Ectodermal cell (in vitro differentiated cells): ENCODE data around the gene S100A6.

ENCODE experiments used
- H3K27ac ChIP-seq: 2 replicates; pipeline ENCODE4 v1.7.0; 2013; ENCODE audit warnings: mild to moderate bottlenecking, low read depth, low read length; ENCODE audit not compliant: insufficient read depth, poor library complexity, severe bottlenecking
- H3K27me3 ChIP-seq: 2 replicates; pipeline ENCODE4 v1.7.0; 2013; ENCODE audit warnings: mild to moderate bottlenecking, low read length; ENCODE audit not compliant: insufficient read depth, control insufficient read depth, poor library complexity, severe bottlenecking
- H3K36me3 ChIP-seq: one replicate; pipeline ENCODE4 v1.7.0; 2013; ENCODE audit warnings: low read length; ENCODE audit not compliant: control insufficient read depth, insufficient read depth
- H3K4me1 ChIP-seq: one replicate; pipeline ENCODE4 v1.7.0; 2013; ENCODE audit warnings: low read length; ENCODE audit not compliant: control insufficient read depth, insufficient read depth
- H3K4me3 ChIP-seq: 2 replicates; pipeline ENCODE4 v1.7.0; 2013; ENCODE audit warnings: low read depth, low read length, control low read depth; ENCODE audit not compliant: insufficient read depth
- H3K9me3 ChIP-seq: 2 replicates; pipeline ENCODE4 v1.7.0; 2013; ENCODE audit warnings: mild to moderate bottlenecking, low read length, moderate library complexity; ENCODE audit not compliant: control insufficient read depth
- WGBS, 2 experiments: methylation state at CpG; one replicate each; pipeline ENCODE4 v1.1.7; 2013; ENCODE audit warnings: missing lambda C conversion rate in 2 of 2; 5-methylcytosine and 5-hydroxymethylcytosine counted together

S100A6 gene

GRCh38 chr1:153519242-153519641 lies 16.5 kb downstream of the S100A6 start:
- WGBS, 2 experiments = 89 to 90% methylated on average over 3 of the region's 3 CpGs
- no peaks in the 10 kb centered on the region for H3K4me1 ChIP-seq
- no peak overlapping the region for H3K4me3 ChIP-seq
- no peaks in the 10 kb centered on the region for H3K9me3 ChIP-seq
- H3K27ac ChIP-seq = no peak overlapping the region
- no peaks in the 10 kb centered on the region for H3K36me3 ChIP-seq
- H3K27me3 ChIP-seq = no peaks in the 10 kb centered on the region

GRCh38 chr1:153515504-153516394 lies 20.0 kb downstream of the S100A6 start:
- H3K9me3 ChIP-seq = no peaks in the 10 kb centered on the region
- H3K27ac ChIP-seq = no peak overlapping the region
- H3K27me3 ChIP-seq = no peaks in the 10 kb centered on the region
- H3K4me3 ChIP-seq = no peak overlapping the region
- no peaks in the 10 kb centered on the region for H3K4me1 ChIP-seq
- WGBS, 2 experiments = 65 to 69% methylated on average over 8 of the region's 8 CpGs
- no peaks in the 10 kb centered on the region for H3K36me3 ChIP-seq

- H3K36me3 ChIP-seq = no peaks in the 10 kb centered on the region
- WGBS, 2 experiments = 90 to 91% methylated on average over 7 of the region's 7 CpGs
- H3K9me3 ChIP-seq = no peaks in the 10 kb centered on the region
- no peak overlapping the region for H3K27ac ChIP-seq
- no peaks in the 10 kb centered on the region for H3K27me3 ChIP-seq
- H3K4me3 ChIP-seq = no peak overlapping the region
- no peaks in the 10 kb centered on the region for H3K4me1 ChIP-seq
Measured at GRCh38 chr1:153513666-153514065, 22.1 kb downstream of the S100A6 start.

- no peaks in the 10 kb centered on the region for H3K36me3 ChIP-seq
- no peaks in the 10 kb centered on the region for H3K9me3 ChIP-seq
- no peak overlapping the region for H3K27ac ChIP-seq
- H3K4me1 ChIP-seq = no peaks in the 10 kb centered on the region
- 85 to 94% methylated on average over 3 of the region's 3 CpGs for WGBS, 2 experiments
- H3K27me3 ChIP-seq = no peaks in the 10 kb centered on the region
- H3K4me3 ChIP-seq = no peak overlapping the region
Measured at GRCh38 chr1:153513023-153513422, 22.8 kb downstream of the S100A6 start.

- Histone ChIP-seq H3K36me3 (no peaks in the 10 kb centered on the region), H3K9me3 (no peaks in the 10 kb centered on the region), H3K4me1 (no peaks in the 10 kb centered on the region), H3K27me3 (no peaks in the 10 kb centered on the region), H3K4me3 (no peak overlapping the region), H3K27ac (no peak overlapping the region)
- 2 to 4% methylated on average over 7 of the region's 7 CpGs for WGBS, 2 experiments
Measured at GRCh38 chr1:153510984-153511410, 24.8 kb downstream of the S100A6 start.

- WGBS, 2 experiments = 64 to 73% methylated on average over 4 of the region's 4 CpGs
- H3K4me3 ChIP-seq = no peak overlapping the region
- no peaks in the 10 kb centered on the region for H3K4me1 ChIP-seq
- H3K9me3 ChIP-seq = no peaks in the 10 kb centered on the region
- H3K27me3 ChIP-seq = no peaks in the 10 kb centered on the region
- H3K27ac ChIP-seq = no peak overlapping the region
- no peaks in the 10 kb centered on the region for H3K36me3 ChIP-seq
Measured at GRCh38 chr1:153509729-153510354, 25.9 kb downstream of the S100A6 start.

GRCh38 chr1:153509036-153509435 lies 26.8 kb downstream of the S100A6 start:
- H3K9me3 ChIP-seq = no peaks in the 10 kb centered on the region
- H3K36me3 ChIP-seq = no peaks in the 10 kb centered on the region
- no peak overlapping the region for H3K27ac ChIP-seq
- 89 to 91% methylated on average over 3 of the region's 3 CpGs for WGBS, 2 experiments
- no peak overlapping the region for H3K4me3 ChIP-seq
- H3K27me3 ChIP-seq = no peaks in the 10 kb centered on the region
- no peaks in the 10 kb centered on the region for H3K4me1 ChIP-seq

- WGBS, 2 experiments = 89 to 94% methylated on average over 11 of the region's 11 CpGs
Measured at GRCh38 chr1:153507926-153508583, 27.7 kb downstream of the S100A6 start.

GRCh38 chr1:153506831-153507413 lies 28.9 kb downstream of the S100A6 start:
- Histone ChIP-seq H3K36me3 (no peaks in the 10 kb centered on the region), H3K27me3 (no peaks in the 10 kb centered on the region), H3K27ac (no peak overlapping the region), H3K4me1 (no peaks in the 10 kb centered on the region), H3K9me3 (no peaks in the 10 kb centered on the region), H3K4me3 (no peak overlapping the region)
- WGBS, 2 experiments = 79% methylated on average over 7 of the region's 7 CpGs

More at GRCh38 chr1:153507926-153508583, 27.7 kb downstream of the S100A6 start:
- no peaks in the 10 kb centered on the region for H3K36me3 ChIP-seq
- no peak overlapping the region for H3K27ac ChIP-seq
- no peaks in the 10 kb centered on the region for H3K9me3 ChIP-seq
- H3K27me3 ChIP-seq = no peaks in the 10 kb centered on the region
- H3K4me1 ChIP-seq = no peaks in the 10 kb centered on the region
- H3K4me3 ChIP-seq = no peak overlapping the region

- Histone ChIP-seq H3K27ac (no peak overlapping the region), H3K4me3 (no peak overlapping the region), H3K9me3 (no peaks in the 10 kb centered on the region), H3K36me3 (no peaks in the 10 kb centered on the region), H3K4me1 (no peaks in the 10 kb centered on the region), H3K27me3 (no peaks in the 10 kb centered on the region)
- 93% methylated on average over 5 of the region's 5 CpGs for WGBS, 2 experiments
Measured at GRCh38 chr1:153506386-153506785, 29.4 kb downstream of the S100A6 start.
